ENCODE results near the gene DYNLT1. TPM values are rescaled to one million over a fixed set of nuclear protein-coding genes. Genes with fewer than 3 reads are reported as not detected.
A peak's percentile ranks its signal among the peaks of the same experiment; 100 is the strongest.

DYNLT1 gene
- total RNA-seq, 5 donors from 2014 or later (not counting 1 experiment from before 2014, with no cell fraction given) = 50.8 to 128 (median 59.5) TPM

DNA sequence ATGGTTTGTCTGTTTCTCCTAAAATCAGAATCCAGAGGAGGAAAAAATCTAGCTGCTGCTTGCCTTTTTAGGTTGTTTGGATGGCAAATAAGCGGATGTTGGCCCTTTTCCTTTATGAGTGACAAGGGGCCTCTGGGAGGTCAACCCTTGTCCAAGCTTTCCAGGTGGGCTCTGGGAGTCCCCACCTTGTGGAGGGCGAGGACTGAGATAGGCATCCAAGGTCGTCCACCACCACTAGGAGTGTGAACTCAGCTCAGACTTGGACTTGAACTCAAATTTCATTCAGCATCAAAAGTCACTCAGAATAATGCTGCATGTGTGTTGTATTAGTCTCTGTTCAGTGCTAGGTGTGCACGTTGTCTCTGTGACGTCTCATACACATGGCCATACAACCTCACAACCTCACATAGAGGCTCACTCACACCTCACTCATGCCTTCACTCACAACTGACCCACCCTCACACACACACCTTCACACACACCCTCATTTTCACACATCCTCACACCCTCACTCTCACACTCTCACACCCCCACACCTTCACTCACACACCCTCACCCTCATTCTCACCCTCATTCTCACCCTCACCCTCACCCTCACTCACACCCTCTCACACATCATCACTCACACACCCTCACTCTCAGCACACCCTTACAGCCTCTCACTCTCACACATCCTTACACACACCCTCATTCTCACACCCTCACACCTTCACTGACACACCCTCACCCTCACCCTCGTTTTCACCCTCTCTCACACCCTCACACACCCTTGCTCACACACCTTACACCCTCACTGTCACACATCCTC lies 18.0 kb downstream of the DYNLT1 start:
- Histone ChIP-seq H3K9me3 (no peaks in the 10 kb centered on the region), H3K27me3 (replicated peaks in 1 of 2; ENCODE audit: control insufficient read depth in 2 of 2, extremely low read depth in 1 of 2, insufficient read depth in 2 of 2, low read length in 1 of 2) (no peaks in the 10 kb centered on the region), H3K36me3 (ENCODE audit: control insufficient read depth in 2 of 2, extremely low read depth in 1 of 2, insufficient read depth in 1 of 2, low read length in 1 of 2) (peaks cover 19 to 90% of the 10 kb centered on the region in 2 donors), H3K4me1 (ENCODE audit: control insufficient read depth in 1 of 2, extremely low read depth in 1 of 2, insufficient read depth in 2 of 2, low read length in 2 of 2) (peaks cover 0 to 7% of the 10 kb centered on the region in 2 experiments), H3K27ac (ENCODE audit: low read length) (no peak overlapping the region), H3K4me3 (ENCODE audit: control insufficient read depth in 1 of 2, extremely low read depth in 1 of 2, low read length in 1 of 2) (no peak overlapping the region)
- H3K4me1 Mint-ChIP-seq = peaks cover 12 to 23% (median 18%) of the 10 kb centered on the region in 3 donors
- POLR2A ChIA-PET = no interaction called here
- H3K9me3 Mint-ChIP-seq = no peaks in the 10 kb centered on the region
- H3K27ac Mint-ChIP-seq = peak overlapping the region; percentile 5 to 48
- H3K4me3 Mint-ChIP-seq = no peak overlapping the region
- CTCF ChIA-PET = no interaction called here
- WGBS (ENCODE audit: insufficient coverage) = 89% methylated on average over 5 of the region's 6 CpGs
- DNase-seq (no peak), ATAC-seq (replicated peaks in 1 of 4) (no peak)
- no peaks in the 10 kb centered on the region for H3K27me3 Mint-ChIP-seq
- H3K36me3 Mint-ChIP-seq = peaks cover 58% of the 10 kb centered on the region

- Mint-ChIP-seq H3K4me3 (no peak overlapping the region), H3K9me3 (no peaks in the 10 kb centered on the region), H3K4me1 (peaks cover 5 to 16% (median 12%) of the 10 kb centered on the region in 3 donors), H3K27ac (no peak overlapping the region), H3K27me3 (no peaks in the 10 kb centered on the region), H3K36me3 (peaks cover 56% of the 10 kb centered on the region)
- Histone ChIP-seq H3K27ac (ENCODE audit: low read length) (no peak overlapping the region), H3K36me3 (ENCODE audit: control insufficient read depth in 2 of 2, extremely low read depth in 1 of 2, insufficient read depth in 1 of 2, low read length in 1 of 2) (peaks cover 21 to 90% of the 10 kb centered on the region in 2 donors), H3K9me3 (no peaks in the 10 kb centered on the region), H3K4me3 (ENCODE audit: control insufficient read depth in 1 of 2, extremely low read depth in 1 of 2, low read length in 1 of 2) (no peak overlapping the region), H3K4me1 (ENCODE audit: control insufficient read depth in 1 of 2, extremely low read depth in 1 of 2, insufficient read depth in 2 of 2, low read length in 2 of 2) (peaks cover 0 to under 1% of the 10 kb centered on the region in 2 experiments), H3K27me3 (replicated peaks in 1 of 2; ENCODE audit: control insufficient read depth in 2 of 2, extremely low read depth in 1 of 2, insufficient read depth in 2 of 2, low read length in 1 of 2) (no peaks in the 10 kb centered on the region)
- WGBS (ENCODE audit: insufficient coverage) = 97% methylated on average over 14 of the region's 15 CpGs
- DNase-seq = no peak
- no peak for ATAC-seq (replicated peaks in 1 of 4)
- ChIA-PET POLR2A (no interaction called here), CTCF (no interaction called here)
These were observed 18.6 kb downstream of the DYNLT1 start for GRCh38 chr6:158625881-158626305.

- Histone ChIP-seq H3K27me3 (replicated peaks in 1 of 2; ENCODE audit: control insufficient read depth in 2 of 2, extremely low read depth in 1 of 2, insufficient read depth in 2 of 2, low read length in 1 of 2) (no peaks in the 10 kb centered on the region), H3K9me3 (no peaks in the 10 kb centered on the region), H3K27ac (ENCODE audit: low read length) (no peak overlapping the region), H3K4me3 (ENCODE audit: control insufficient read depth in 1 of 2, extremely low read depth in 1 of 2, low read length in 1 of 2) (no peak overlapping the region), H3K4me1 (ENCODE audit: control insufficient read depth in 1 of 2, extremely low read depth in 1 of 2, insufficient read depth in 2 of 2, low read length in 2 of 2) (no peaks in the 10 kb centered on the region), H3K36me3 (ENCODE audit: control insufficient read depth in 2 of 2, extremely low read depth in 1 of 2, insufficient read depth in 1 of 2, low read length in 1 of 2) (peaks cover 21 to 90% of the 10 kb centered on the region in 2 donors)
- Mint-ChIP-seq H3K27me3 (no peaks in the 10 kb centered on the region), H3K4me1 (peaks cover 10 to 15% (median 12%) of the 10 kb centered on the region in 3 donors), H3K27ac (peak overlapping the region in 1 of 2 donors; percentile 39), H3K9me3 (no peaks in the 10 kb centered on the region), H3K4me3 (no peak overlapping the region), H3K36me3 (peaks cover 63% of the 10 kb centered on the region)
- ATAC-seq (replicated peaks in 1 of 4) (no peak), DNase-seq (no peak)
- ChIA-PET POLR2A (no interaction called here), CTCF (no interaction called here)
- WGBS (ENCODE audit: insufficient coverage) = 95% methylated on average over 16 of the region's 25 CpGs
These were observed 19.6 kb downstream of the DYNLT1 start for GRCh38 chr6:158624684-158625682.

DNA sequence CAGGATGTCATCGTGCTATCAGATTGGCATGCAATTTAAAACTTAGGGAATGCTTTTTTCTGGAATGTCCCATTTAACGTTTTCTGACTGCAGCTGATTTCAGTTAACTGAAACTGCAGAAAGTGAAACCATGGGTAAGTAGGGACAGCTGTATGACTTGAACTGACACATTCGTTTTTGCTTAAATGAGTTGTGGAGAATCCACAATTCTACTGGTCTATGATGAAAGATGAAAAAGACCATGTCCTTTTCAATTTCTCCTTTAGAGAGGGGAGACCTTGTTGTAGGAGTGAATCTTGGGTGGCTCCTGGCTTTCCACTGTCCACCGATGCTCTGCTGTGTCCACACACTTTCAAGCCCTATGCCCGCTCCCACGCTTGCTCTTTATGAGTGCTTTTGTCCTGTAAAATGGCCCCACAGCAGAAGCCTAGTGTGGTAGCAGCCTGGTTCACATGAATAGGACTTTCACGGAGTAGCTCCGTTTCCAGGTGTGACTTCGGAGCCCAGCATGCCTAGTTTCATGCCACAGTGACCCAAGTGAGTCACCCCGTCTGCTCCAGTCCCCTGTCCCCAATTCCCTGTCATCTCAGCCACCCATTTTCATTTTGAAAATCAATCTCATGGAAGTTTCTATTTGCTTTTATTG lies 21.9 kb downstream of the DYNLT1 start:
- H3K9me3 Mint-ChIP-seq = no peaks in the 10 kb centered on the region
- H3K4me1 ChIP-seq (ENCODE audit: control insufficient read depth in 1 of 2, extremely low read depth in 1 of 2, insufficient read depth in 2 of 2, low read length in 2 of 2) = no peaks in the 10 kb centered on the region
- WGBS (ENCODE audit: insufficient coverage) = 83% methylated on average over 8 of the region's 10 CpGs
- no peak overlapping the region for H3K4me3 Mint-ChIP-seq
- no peak for ATAC-seq (replicated peaks in 1 of 4)
- CTCF ChIA-PET = interaction anchor here in 1 of 2 donors (0.6 kb wide), 1 partner anchor 35 kb away, joined by 4 read pairs; no protein-coding TSS in a partner anchor
- no peak for DNase-seq
- no peaks in the 10 kb centered on the region for H3K27me3 ChIP-seq (replicated peaks in 1 of 2; ENCODE audit: control insufficient read depth in 2 of 2, extremely low read depth in 1 of 2, insufficient read depth in 2 of 2, low read length in 1 of 2)
- H3K27ac ChIP-seq (ENCODE audit: low read length) = no peak overlapping the region
- POLR2A ChIA-PET = no interaction called here
- H3K36me3 Mint-ChIP-seq = peaks cover 67% of the 10 kb centered on the region
- H3K27me3 Mint-ChIP-seq = no peaks in the 10 kb centered on the region
- H3K4me3 ChIP-seq (ENCODE audit: control insufficient read depth in 1 of 2, extremely low read depth in 1 of 2, low read length in 1 of 2) = no peak overlapping the region
- peaks cover 21 to 71% of the 10 kb centered on the region in 2 donors for H3K36me3 ChIP-seq (ENCODE audit: control insufficient read depth in 2 of 2, extremely low read depth in 1 of 2, insufficient read depth in 1 of 2, low read length in 1 of 2)
- H3K27ac Mint-ChIP-seq = peak overlapping the region in 1 of 2 donors; percentile 28
- peaks cover 8 to 16% (median 12%) of the 10 kb centered on the region in 3 donors for H3K4me1 Mint-ChIP-seq
- no peaks in the 10 kb centered on the region for H3K9me3 ChIP-seq

GRCh38 chr6:158621694-158622544 lies 22.6 kb downstream of the DYNLT1 start:
- H3K36me3 Mint-ChIP-seq = peaks cover 67% of the 10 kb centered on the region
- ATAC-seq (replicated peaks in 1 of 4) (no peak), DNase-seq (no peak)
- no peaks in the 10 kb centered on the region for H3K27me3 Mint-ChIP-seq
- peaks cover 14 to 19% (median 19%) of the 10 kb centered on the region in 3 donors for H3K4me1 Mint-ChIP-seq
- WGBS (ENCODE audit: insufficient coverage) = 97% methylated on average over 16 of the region's 25 CpGs
- H3K4me3 ChIP-seq (ENCODE audit: control insufficient read depth in 1 of 2, extremely low read depth in 1 of 2, low read length in 1 of 2) = no peak overlapping the region
- H3K4me1 ChIP-seq (ENCODE audit: control insufficient read depth in 1 of 2, extremely low read depth in 1 of 2, insufficient read depth in 2 of 2, low read length in 2 of 2) = no peaks in the 10 kb centered on the region
- no peaks in the 10 kb centered on the region for H3K9me3 Mint-ChIP-seq
- H3K9me3 ChIP-seq = no peaks in the 10 kb centered on the region
- no peaks in the 10 kb centered on the region for H3K27me3 ChIP-seq (replicated peaks in 1 of 2; ENCODE audit: control insufficient read depth in 2 of 2, extremely low read depth in 1 of 2, insufficient read depth in 2 of 2, low read length in 1 of 2)
- ChIA-PET POLR2A (interaction anchor here (0.5 to 0.6 kb wide), 2 partner anchors 8 to 18 kb away, joined by 5 to 7 read pairs; no protein-coding TSS in a partner anchor), CTCF (interaction anchor here in 1 of 2 donors (0.5 kb wide), 1 partner anchor 167 kb away, joined by 3 read pairs; no protein-coding TSS in a partner anchor)
- H3K4me3 Mint-ChIP-seq = no peak overlapping the region
- H3K27ac ChIP-seq (ENCODE audit: low read length) = no peak overlapping the region
- H3K27ac Mint-ChIP-seq = peak overlapping the region in 1 of 2 donors; percentile 28
- H3K36me3 ChIP-seq (ENCODE audit: control insufficient read depth in 2 of 2, extremely low read depth in 1 of 2, insufficient read depth in 1 of 2, low read length in 1 of 2) = peaks cover 21 to 64% of the 10 kb centered on the region in 2 donors
